Loucy (cell line): Measurements from ENCODE around the gene ALDH1A2.

Experiments
- EZH2phosphoT487 ChIP-seq: fragments of 200-600 bp; IDR thresholded peaks from 2 replicates; pipeline ENCODE4 v1.6.1; 2018; ENCODE audit warnings: antibody characterized with exemption, mild to moderate bottlenecking, moderate library complexity, borderline replicate concordance
- TF ChIP-seq, protein P1 (sequence below): fragments of 200-600 bp; sonication (generic); conservative IDR thresholded peaks from 2 replicates; pipeline ENCODE4 v1.5.1; 2014; ENCODE audit warnings: mild to moderate bottlenecking, antibody characterized with exemption, low read length

DNA sequence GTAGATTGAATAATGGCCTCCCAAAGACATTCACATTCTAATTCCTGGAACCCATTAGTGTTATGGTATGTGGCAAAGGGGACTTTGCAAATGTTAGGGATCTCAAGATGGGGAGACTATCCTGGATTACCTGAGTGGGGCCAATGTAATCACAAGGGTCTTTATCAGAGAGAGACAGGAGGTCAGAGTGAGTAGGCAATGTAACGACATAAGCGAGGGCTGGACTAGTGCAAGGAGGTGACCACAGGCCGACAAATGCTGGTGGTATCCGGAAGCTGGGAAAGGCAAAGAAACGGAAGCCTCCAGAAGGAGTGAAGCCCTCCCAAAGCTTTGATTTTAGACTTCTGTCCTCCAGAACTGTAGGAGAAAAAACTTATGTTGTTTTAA is 46.2 kb upstream of the ALDH1A2 start:
- TF ChIP-seq, protein P1, sequence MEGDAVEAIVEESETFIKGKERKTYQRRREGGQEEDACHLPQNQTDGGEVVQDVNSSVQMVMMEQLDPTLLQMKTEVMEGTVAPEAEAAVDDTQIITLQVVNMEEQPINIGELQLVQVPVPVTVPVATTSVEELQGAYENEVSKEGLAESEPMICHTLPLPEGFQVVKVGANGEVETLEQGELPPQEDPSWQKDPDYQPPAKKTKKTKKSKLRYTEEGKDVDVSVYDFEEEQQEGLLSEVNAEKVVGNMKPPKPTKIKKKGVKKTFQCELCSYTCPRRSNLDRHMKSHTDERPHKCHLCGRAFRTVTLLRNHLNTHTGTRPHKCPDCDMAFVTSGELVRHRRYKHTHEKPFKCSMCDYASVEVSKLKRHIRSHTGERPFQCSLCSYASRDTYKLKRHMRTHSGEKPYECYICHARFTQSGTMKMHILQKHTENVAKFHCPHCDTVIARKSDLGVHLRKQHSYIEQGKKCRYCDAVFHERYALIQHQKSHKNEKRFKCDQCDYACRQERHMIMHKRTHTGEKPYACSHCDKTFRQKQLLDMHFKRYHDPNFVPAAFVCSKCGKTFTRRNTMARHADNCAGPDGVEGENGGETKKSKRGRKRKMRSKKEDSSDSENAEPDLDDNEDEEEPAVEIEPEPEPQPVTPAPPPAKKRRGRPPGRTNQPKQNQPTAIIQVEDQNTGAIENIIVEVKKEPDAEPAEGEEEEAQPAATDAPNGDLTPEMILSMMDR = no peak
- TF ChIP-seq EZH2phosphoT487 = no peak
